Activated T-cell treated with anti-CD3 and anti-CD28 coated beads, Interleukin-2, amount 50 U/mL, for 72 hours (primary cell): ENCODE data around the gene PKP4. TPM values are rescaled to one million over a fixed set of nuclear protein-coding genes. Genes with fewer than 3 reads are reported as not detected.
A peak's percentile ranks its signal among the peaks of the same experiment; 100 is the strongest.

Source experiments
- ATAC-seq, 2 donors: fragments of 150-1000 bp; cut with Tn5 transposase; replicated peaks in 1 of 2; 2 replicates each; pipeline ENCODE4 v1.10.0; 2021; ENCODE audit warnings: moderate library complexity in 2 of 2, mild to moderate bottlenecking in 1 of 2
- DNase-seq, 2 donors: peaks; one replicate each; pipeline ENCODE4 v3.0.0; 2021 to 2022; ENCODE audit warnings: mixed read lengths in 1 of 2
- H3K27ac Mint-ChIP-seq: one replicate; pipeline ENCODE4 v1.8.0; 2022; ENCODE audit warnings: mild to moderate bottlenecking, moderate library complexity, mixed read lengths
- H3K27me3 Mint-ChIP-seq: one replicate; pipeline ENCODE4 v1.8.0; 2022; ENCODE audit warnings: low read depth, mixed read lengths
- H3K36me3 Mint-ChIP-seq, 2 donors: one replicate each; pipeline ENCODE4 v1.8.0; 2022; ENCODE audit warnings: mixed read lengths in 2 of 2, mild to moderate bottlenecking in 1 of 2; ENCODE audit not compliant: insufficient read depth in 2 of 2
- H3K4me1 Mint-ChIP-seq: one replicate; pipeline ENCODE4 v1.8.0; 2022; ENCODE audit warnings: low read depth, mixed read lengths
- H3K4me3 Mint-ChIP-seq, 2 donors: one replicate each; pipeline ENCODE4 v1.8.0; 2022; ENCODE audit warnings: mild to moderate bottlenecking in 2 of 2, mixed read lengths in 2 of 2, moderate library complexity in 2 of 2
- H3K9me3 Mint-ChIP-seq, 2 donors: one replicate each; pipeline ENCODE4 v1.8.0; 2022; ENCODE audit warnings: mixed read lengths in 2 of 2
- total RNA-seq, 2 donors: library from RNA; stranded (reverse); gene quantifications; one replicate each; pipeline ENCODE4 v1.2.3, GENCODE V29; 2022

The PKP4 gene
- total RNA-seq, 2 donors from 2014 or later = 36.0 to 41.3 TPM

DNA sequence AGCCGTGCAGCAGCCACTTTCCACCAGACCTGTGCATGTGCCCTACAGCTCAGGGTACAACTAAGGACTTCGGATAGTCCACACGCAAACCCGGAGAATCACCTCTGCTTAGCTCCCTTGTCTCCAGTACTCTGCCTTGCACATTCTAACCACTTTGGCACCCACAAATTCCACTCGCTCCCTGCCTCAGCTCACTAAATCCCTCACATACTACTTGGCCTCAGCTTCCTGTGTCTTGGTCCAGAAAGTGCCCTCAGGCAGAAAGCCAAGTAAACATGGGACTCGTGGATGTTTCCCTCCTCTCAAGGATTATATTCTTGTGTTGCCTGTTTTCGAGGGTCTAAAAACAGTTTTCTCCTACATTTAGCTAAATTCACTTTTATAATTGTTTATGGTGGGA lies 180.6 kb downstream of the PKP4 start:
- ATAC-seq = no peak
- H3K27ac Mint-ChIP-seq = peak overlapping the region; percentile 3
- H3K27me3 Mint-ChIP-seq = no peaks in the 10 kb centered on the region
- H3K36me3 Mint-ChIP-seq = peaks cover 3 to 10% of the 10 kb centered on the region in 2 donors
- no peaks in the 10 kb centered on the region for H3K9me3 Mint-ChIP-seq
- no peaks in the 10 kb centered on the region for H3K4me1 Mint-ChIP-seq
- DNase-seq = no peak
- H3K4me3 Mint-ChIP-seq = no peak overlapping the region

DNA sequence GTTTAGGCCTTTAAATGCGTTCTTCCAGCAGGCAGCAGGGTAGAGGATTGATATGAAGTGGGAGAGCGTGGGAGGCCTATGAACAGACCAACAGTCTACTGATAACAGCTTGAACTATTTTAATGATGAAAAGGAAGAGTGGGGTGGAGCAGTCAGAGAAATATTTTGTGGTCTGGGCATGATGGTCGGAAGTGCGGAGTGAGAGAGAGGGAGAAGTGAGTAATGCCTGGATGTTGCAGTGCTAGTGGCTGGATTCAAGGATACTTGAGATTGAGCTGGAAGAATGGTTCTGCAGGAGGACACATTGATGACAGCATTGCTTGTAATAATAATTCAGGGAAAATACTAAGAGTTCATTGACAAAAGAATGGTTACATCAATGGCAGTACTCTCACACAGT lies 187.4 kb downstream of the PKP4 start:
- H3K27me3 Mint-ChIP-seq = no peaks in the 10 kb centered on the region
- H3K4me3 Mint-ChIP-seq = no peak overlapping the region
- no peaks in the 10 kb centered on the region for H3K9me3 Mint-ChIP-seq
- DNase-seq (no peak), ATAC-seq (no peak)
- H3K36me3 Mint-ChIP-seq = peaks cover 0 to 8% of the 10 kb centered on the region in 2 donors
- no peaks in the 10 kb centered on the region for H3K4me1 Mint-ChIP-seq
- H3K27ac Mint-ChIP-seq = no peak overlapping the region

DNA sequence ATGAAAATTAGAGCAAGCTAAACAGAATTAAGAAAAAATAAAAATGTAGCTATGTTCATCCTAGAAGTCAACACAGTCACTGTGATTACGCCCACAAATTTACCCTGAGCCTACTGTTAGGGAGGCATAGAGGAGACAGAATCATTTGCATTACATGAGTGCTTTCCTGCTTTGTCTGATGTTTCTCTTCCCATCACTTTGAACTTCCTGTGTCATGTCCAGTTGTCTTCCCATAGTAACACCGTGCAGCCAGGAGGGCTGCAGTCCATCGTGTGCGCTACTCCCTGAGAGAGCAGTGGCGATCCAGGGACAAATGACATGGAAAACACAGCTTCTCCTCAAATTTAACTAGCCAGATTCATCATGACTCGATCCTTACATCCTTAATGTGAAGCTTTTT lies 188.5 kb downstream of the PKP4 start:
- no peak overlapping the region for H3K4me3 Mint-ChIP-seq
- no peaks in the 10 kb centered on the region for H3K27me3 Mint-ChIP-seq
- no peak overlapping the region for H3K27ac Mint-ChIP-seq
- peaks cover 0 to 8% of the 10 kb centered on the region in 2 donors for H3K36me3 Mint-ChIP-seq
- H3K9me3 Mint-ChIP-seq = no peaks in the 10 kb centered on the region
- ATAC-seq = no peak
- no peak for DNase-seq
- no peaks in the 10 kb centered on the region for H3K4me1 Mint-ChIP-seq

DNA sequence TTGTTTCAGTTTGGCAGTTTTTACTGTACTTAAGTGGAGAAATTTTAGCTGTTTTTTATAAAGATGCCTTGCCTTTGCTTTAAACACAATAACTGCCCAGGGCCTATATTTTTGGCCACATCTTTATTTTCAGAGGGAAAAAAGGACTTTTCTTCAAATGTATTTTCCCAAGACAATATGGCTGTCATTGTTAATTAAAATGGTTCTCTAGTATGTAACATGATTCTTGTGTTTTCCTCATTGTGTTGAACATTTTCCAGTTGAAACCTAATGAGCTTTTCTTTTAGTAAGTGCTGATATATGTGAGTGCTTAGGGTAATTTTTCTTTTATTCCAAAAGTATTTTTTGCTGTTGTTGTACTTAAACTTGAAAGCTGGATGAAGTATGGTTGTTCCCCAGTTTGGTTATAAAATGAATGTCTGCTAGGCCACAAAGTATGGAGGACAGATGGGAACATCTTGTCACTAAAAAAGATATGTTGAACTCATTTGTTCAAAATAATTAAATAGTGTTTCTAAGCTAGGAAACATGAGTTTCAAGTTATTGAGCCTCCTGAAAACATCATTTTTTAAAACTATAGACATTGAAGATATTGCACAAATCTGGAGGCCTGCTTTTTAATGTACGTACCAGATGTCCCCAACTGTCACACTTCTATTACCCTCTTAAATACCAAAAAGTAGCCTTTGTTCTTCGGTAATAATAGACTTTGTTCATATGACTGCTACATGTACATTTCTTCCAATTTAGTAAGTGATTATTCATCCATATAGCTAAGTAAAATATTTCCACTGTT lies 190.9 kb downstream of the PKP4 start:
- no peak for DNase-seq
- Mint-ChIP-seq H3K4me1 (no peaks in the 10 kb centered on the region), H3K36me3 (peaks cover 0 to 5% of the 10 kb centered on the region in 2 donors), H3K27ac (no peak overlapping the region), H3K9me3 (no peaks in the 10 kb centered on the region), H3K4me3 (no peak overlapping the region), H3K27me3 (no peaks in the 10 kb centered on the region)
- ATAC-seq = no peak

DNA sequence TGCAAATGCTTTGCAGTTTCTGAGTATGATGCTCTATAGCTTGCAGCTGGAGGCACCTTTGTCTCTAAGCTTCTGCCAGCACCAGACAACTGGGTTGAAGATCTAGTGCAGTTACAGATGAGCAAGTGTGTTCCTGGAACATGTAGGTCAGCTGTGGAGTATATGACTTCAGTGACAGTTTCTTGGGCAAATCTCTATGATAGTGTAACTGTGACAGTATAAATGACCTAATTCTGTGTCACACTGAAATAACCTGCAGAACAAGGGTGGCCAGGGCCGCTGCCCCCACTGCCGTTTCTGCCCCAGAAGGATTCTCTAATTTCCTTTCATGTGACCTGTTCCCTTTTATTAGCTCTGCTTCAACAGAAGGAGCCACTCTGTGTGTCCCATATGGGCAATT lies 193.1 kb downstream of the PKP4 start:
- Mint-ChIP-seq H3K9me3 (no peaks in the 10 kb centered on the region), H3K4me1 (no peaks in the 10 kb centered on the region), H3K4me3 (no peak overlapping the region), H3K27ac (no peak overlapping the region), H3K27me3 (no peaks in the 10 kb centered on the region), H3K36me3 (peaks cover 0 to 3% of the 10 kb centered on the region in 2 donors)
- DNase-seq (no peak), ATAC-seq (peak in 1 of 2 donors; percentile 33)

DNA sequence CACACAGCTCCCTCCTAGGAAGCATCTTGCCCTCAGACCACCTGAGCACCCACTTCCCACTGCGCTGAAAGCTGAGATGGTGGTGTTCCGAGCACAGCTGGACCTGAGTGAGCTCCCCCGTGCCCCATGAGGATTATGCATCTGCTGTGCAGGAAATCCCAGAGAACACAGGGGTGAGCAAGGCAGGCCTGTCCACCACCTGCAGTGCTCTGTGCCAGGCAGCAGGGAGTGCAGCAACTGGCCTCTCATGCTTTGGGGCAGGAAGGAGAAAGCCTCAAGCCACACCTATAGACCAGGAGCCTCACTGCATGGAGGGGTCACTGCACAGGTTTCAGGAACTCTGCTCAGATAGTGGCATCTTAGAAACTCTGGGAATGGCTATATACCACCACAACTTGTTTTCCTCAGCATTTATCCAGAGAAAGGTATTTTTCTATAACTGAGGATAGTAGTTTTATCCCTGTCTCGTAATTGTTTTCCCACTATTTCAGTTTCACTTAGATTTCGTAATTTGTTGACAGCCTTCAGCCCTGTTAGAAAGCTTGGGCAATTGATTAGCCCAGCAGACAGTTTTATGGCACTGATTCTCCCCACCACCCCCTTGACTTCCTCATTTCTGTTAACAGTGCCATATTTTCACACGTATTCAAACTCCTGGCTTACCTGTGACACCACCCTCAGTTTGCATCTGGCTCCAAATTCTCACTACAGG lies 194.1 kb downstream of the PKP4 start:
- DNase-seq = no peak
- no peaks in the 10 kb centered on the region for H3K9me3 Mint-ChIP-seq
- H3K27ac Mint-ChIP-seq = no peak overlapping the region
- H3K36me3 Mint-ChIP-seq = no peaks in the 10 kb centered on the region
- no peak overlapping the region for H3K4me3 Mint-ChIP-seq
- H3K4me1 Mint-ChIP-seq = no peaks in the 10 kb centered on the region
- no peaks in the 10 kb centered on the region for H3K27me3 Mint-ChIP-seq
- no peak for ATAC-seq

DNA sequence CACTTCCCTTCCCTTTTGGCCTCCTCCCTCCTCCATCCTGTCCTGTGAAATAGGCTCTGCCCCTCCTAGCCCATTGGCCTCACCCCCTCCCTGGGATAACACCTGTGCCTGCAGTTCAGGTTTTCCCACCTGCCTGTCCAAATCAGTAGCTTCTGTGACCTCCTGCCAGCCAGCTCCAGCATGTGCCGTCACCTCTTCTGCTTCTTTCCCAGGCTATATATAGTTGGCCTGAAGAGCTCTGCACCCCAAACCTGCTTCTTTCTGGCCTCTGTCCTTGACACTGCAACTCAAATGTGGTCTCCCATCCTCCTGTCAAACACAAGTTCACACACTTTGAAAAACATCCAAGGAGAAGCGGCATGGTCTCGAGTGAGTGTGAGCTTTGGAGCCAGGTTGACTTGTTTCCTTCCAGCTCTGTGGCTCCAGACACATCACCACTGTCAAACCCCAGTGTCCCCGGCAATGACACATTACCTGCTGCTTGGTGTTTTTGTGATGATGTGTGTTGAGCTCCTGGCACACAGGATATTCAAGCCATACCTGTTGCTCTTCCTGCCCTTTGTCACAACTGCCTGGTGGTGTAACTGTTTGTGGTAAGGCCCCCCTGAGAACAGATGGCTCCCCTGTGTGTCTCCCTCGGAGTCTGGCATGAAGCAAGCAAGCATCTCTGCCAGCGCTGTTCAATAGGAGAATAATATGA lies 194.8 kb downstream of the PKP4 start:
- no peak overlapping the region for H3K27ac Mint-ChIP-seq
- no peaks in the 10 kb centered on the region for H3K9me3 Mint-ChIP-seq
- H3K4me3 Mint-ChIP-seq = no peak overlapping the region
- ATAC-seq (peak; percentile 35 to 43), DNase-seq (no peak)
- H3K36me3 Mint-ChIP-seq = no peaks in the 10 kb centered on the region
- H3K4me1 Mint-ChIP-seq = no peaks in the 10 kb centered on the region
- H3K27me3 Mint-ChIP-seq = no peaks in the 10 kb centered on the region

DNA sequence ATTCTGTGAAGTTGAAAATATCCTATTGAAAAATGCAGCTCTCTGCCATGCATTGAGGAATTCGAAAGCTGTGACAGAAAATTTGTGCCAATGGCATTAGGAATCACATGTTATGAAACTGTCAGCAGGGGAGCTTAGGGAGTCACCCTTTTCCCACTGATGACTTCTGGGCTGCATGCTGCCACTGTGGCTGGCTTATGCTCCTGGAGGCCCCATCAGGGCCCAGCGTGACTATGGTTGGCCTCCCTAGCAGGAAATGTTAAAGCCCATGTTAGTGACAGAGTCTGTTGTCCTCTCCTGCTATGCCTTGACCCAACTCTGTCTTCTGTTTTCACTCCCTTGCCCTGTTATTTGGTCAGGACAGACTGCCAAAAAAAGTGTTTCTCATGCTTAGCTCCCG lies 198.9 kb downstream of the PKP4 start:
- Mint-ChIP-seq H3K4me1 (no peaks in the 10 kb centered on the region), H3K9me3 (no peaks in the 10 kb centered on the region), H3K4me3 (no peak overlapping the region), H3K27ac (no peak overlapping the region), H3K27me3 (no peaks in the 10 kb centered on the region), H3K36me3 (peaks cover 0 to 2% of the 10 kb centered on the region in 2 donors)
- ATAC-seq (no peak), DNase-seq (no peak)

DNA sequence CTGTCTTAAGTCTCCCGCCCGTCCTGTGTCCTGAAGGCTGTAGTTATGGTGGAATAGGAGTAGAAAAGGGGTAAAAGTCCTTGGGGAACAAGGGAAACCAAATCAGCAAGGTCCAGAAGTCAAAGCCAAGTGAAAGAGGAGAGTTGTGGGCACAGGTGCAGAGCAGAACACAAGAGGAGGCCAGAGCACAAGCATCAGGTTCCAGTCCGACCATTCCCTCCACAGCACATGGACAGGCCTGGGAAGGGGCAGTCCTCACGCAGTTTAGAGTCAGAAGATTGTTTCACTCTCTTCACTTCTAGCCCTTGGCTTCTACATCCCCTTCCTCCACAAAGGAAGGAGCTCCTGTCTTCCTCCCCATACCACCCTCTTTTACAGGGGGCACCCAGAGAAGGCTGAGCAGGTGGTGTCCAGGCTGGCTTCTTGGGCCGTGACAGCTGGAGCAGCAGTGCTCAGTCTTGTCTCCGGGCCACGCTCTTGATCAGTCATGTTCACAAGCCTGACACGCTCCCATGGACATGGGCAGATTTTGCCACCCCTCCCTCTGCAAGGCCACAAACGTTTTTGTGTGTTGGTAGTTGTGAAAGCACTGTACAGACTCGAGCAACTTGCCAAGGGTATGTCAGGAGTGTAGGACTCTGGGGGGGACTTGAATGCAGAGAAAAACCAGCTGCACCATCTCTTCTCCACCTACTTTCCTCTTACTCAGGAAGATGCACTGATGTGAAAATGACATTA lies 199.9 kb downstream of the PKP4 start:
- Mint-ChIP-seq H3K36me3 (peaks cover 0 to 2% of the 10 kb centered on the region in 2 donors), H3K27ac (no peak overlapping the region), H3K9me3 (no peaks in the 10 kb centered on the region), H3K4me1 (no peaks in the 10 kb centered on the region), H3K27me3 (no peaks in the 10 kb centered on the region), H3K4me3 (no peak overlapping the region)
- DNase-seq = no peak
- ATAC-seq = no peak

DNA sequence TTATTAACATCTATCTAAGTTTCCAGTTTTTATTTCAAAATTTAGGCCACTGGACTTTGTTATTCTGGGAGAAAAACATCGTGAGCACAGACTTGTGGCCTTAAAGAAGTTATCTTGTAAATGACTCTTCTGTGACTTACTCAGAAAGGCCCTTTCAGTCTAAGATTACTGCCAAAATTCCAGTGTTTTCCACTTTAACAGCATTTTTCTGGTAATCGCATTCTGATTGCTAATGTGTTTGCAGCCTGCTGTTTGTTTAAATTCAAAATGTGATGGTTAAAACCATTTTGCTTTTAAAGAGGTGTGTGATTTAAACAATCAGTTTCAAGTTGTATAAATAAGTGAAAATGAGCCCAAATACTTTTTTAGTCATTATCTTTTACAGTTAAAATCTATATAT lies 201.6 kb downstream of the PKP4 start:
- Mint-ChIP-seq H3K4me1 (no peaks in the 10 kb centered on the region), H3K27me3 (no peaks in the 10 kb centered on the region)

DNA sequence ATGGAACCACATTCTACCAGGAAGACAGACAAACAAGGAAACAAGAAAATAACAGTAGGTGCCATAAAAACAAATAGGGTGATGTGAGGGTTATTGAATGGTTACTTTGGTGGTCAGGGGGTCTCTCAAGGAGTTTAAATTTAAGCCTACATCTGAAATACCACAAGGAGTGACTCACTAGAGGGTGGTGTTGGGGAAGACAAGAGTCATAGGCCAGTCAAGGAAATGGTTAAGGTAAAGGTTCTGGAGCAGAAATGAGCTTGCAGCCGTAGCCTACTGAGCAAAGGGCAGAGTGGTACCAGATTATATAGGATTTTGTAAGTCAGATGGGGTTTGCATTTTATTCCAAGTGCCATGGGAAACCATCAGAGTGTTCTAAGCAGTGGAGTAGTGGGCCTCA lies 202.7 kb downstream of the PKP4 start:
- peaks cover 0 to 2% of the 10 kb centered on the region in 2 donors for H3K36me3 Mint-ChIP-seq
- H3K4me3 Mint-ChIP-seq = no peak overlapping the region
- no peaks in the 10 kb centered on the region for H3K9me3 Mint-ChIP-seq
- ATAC-seq (peak; percentile 31 to 58), DNase-seq (no peak)
- H3K27me3 Mint-ChIP-seq = no peaks in the 10 kb centered on the region
- no peaks in the 10 kb centered on the region for H3K4me1 Mint-ChIP-seq
- H3K27ac Mint-ChIP-seq = no peak overlapping the region

More for the DNA sequence above, 201.6 kb downstream of the PKP4 start:
- Mint-ChIP-seq H3K9me3 (no peaks in the 10 kb centered on the region), H3K36me3 (peaks cover 0 to 2% of the 10 kb centered on the region in 2 donors), H3K4me3 (no peak overlapping the region), H3K27ac (no peak overlapping the region)
- ATAC-seq = no peak
- DNase-seq = no peak

DNA sequence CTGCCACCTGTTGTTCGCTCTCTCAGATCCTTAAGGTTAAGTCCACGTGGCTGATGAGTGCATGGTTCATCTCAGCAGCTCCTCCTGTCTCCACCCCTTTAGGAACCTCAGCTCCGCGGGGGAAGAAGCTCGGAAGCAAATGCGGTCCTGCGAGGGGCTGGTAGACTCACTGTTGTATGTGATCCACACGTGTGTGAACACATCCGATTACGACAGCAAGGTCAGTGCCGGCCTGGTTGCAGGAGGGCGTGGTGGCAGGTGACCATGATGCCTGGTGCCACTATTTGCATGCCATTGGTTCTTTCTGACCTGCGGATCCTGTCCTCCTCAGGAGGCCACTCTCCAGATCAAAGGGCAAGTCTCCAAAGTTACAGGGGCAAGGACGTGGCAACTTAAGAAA lies 204.5 kb downstream of the PKP4 start:
- H3K4me1 Mint-ChIP-seq = no peaks in the 10 kb centered on the region
- H3K9me3 Mint-ChIP-seq = no peaks in the 10 kb centered on the region

DNA sequence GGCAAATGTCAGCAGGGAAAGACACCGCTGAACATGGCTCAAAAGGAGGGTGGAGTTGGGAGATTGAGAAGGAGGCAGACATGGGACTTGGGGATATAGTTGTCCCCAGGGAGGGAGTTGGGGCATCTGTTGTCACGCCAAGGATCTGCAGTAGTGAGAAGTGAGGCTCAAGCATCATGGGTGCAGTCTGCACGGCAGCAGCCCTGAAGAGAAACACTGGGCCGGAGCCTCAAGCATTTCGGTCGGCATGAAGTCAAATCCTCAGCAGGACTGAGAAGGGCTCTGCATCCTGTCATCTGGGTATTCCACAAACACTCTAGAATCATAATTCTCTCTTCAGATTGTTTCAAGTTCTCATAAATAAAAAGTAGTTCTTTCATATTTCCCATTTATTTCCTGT lies 205.7 kb downstream of the PKP4 start:
- H3K27ac Mint-ChIP-seq = no peak overlapping the region
- H3K27me3 Mint-ChIP-seq = no peaks in the 10 kb centered on the region
- H3K4me1 Mint-ChIP-seq = no peaks in the 10 kb centered on the region
- peaks cover 0 to 2% of the 10 kb centered on the region in 2 donors for H3K36me3 Mint-ChIP-seq
- DNase-seq (no peak), ATAC-seq (no peak)
- H3K4me3 Mint-ChIP-seq = no peak overlapping the region
- no peaks in the 10 kb centered on the region for H3K9me3 Mint-ChIP-seq

More for the DNA sequence above, 204.5 kb downstream of the PKP4 start:
- no peak overlapping the region for H3K27ac Mint-ChIP-seq
- DNase-seq = no peak
- ATAC-seq = no peak
- H3K27me3 Mint-ChIP-seq = no peaks in the 10 kb centered on the region
- H3K36me3 Mint-ChIP-seq = peaks cover 0 to 2% of the 10 kb centered on the region in 2 donors
- H3K4me3 Mint-ChIP-seq = no peak overlapping the region
